ENCODE measurements around the gene ADARB1. TPM values are rescaled to one million over a fixed set of nuclear protein-coding genes. Genes with fewer than 3 reads are reported as not detected.
A peak's percentile ranks its signal among the peaks of the same experiment; 100 is the strongest.

Gene ADARB1
- polyA plus RNA-seq, 3 donors = 0.40 to 2.6 (median 1.0) TPM

GRCh38 chr21:45167796-45168222, 93.4 kb downstream of the ADARB1 start:
- Mint-ChIP-seq H3K4me3 (peak overlapping the region in 1 of 2 donors; percentile 9), H3K36me3 (peaks cover 0 to 9% of the 10 kb centered on the region in 2 donors), H3K27ac (no peak overlapping the region), H3K9me3 (no peaks in the 10 kb centered on the region), H3K4me1 (peaks cover 24% of the 10 kb centered on the region), H3K27me3 (ENCODE audit: low read depth in 3 of 3) (peaks cover 0 to 1% (median 0%) of the 10 kb centered on the region in 3 donors)
- no peak for TF ChIP-seq CTCF (IDR thresholded peaks at IDR 0.05)
- no peak for DNase-seq
- Histone ChIP-seq H3K4me3 (replicated peaks in 1 of 3; ENCODE audit: low read depth in 2 of 3, low read length in 3 of 3) (no peak overlapping the region), H2AFZ (ENCODE audit: insufficient read depth, low read depth, low read length, poor library complexity, severe bottlenecking) (no peak overlapping the region), H3K4me2 (replicated peaks; ENCODE audit: extremely low read depth, low read length, poor library complexity, severe bottlenecking) (no peak overlapping the region), H3K79me2 (ENCODE audit: insufficient read depth, low read length) (no peaks in the 10 kb centered on the region), H4K20me1 (ENCODE audit: insufficient read depth, low read length) (no peaks in the 10 kb centered on the region), H3K27ac (ENCODE audit: low read depth in 1 of 2, low read length in 2 of 2) (no peak overlapping the region), H3K36me3 (replicated peaks in 1 of 2; ENCODE audit: control insufficient read depth in 1 of 2, insufficient read depth in 2 of 2, low read length in 2 of 2) (peaks cover 0 to 2% of the 10 kb centered on the region in 2 donors), H3K4me1 (ENCODE audit: control insufficient read depth in 1 of 2, insufficient read depth in 2 of 2, low read length in 2 of 2) (peaks cover 12 to 19% of the 10 kb centered on the region in 2 donors), H3K9me3 (replicated peaks in 1 of 2; ENCODE audit: control insufficient read depth in 1 of 2, insufficient read depth in 1 of 2, low read length in 2 of 2) (no peaks in the 10 kb centered on the region), H3K9ac (ENCODE audit: insufficient read depth, low read length, poor library complexity, severe bottlenecking) (no peak overlapping the region), H3K27me3 (ENCODE audit: control insufficient read depth in 2 of 2, insufficient read depth in 2 of 2, low read length in 2 of 2) (no peaks in the 10 kb centered on the region)
- 14% methylated on average over 3 of the region's 6 CpGs for whole genome bisulfite sequencing (ENCODE audit: insufficient coverage)
- intact Hi-C loops (cut with micrococcal nuclease) = loop anchor here in 1 of 2 donors (10.0 kb wide), 1 partner anchor 97 kb away; no protein-coding TSS in a partner anchor

GRCh38 chr21:45168522-45168921, 94.1 kb downstream of the ADARB1 start:
- Histone ChIP-seq H3K4me1 (ENCODE audit: control insufficient read depth in 1 of 2, insufficient read depth in 2 of 2, low read length in 2 of 2) (peaks cover 12 to 19% of the 10 kb centered on the region in 2 donors), H2AFZ (ENCODE audit: insufficient read depth, low read depth, low read length, poor library complexity, severe bottlenecking) (no peak overlapping the region), H3K9me3 (replicated peaks in 1 of 2; ENCODE audit: control insufficient read depth in 1 of 2, insufficient read depth in 1 of 2, low read length in 2 of 2) (no peaks in the 10 kb centered on the region), H3K79me2 (ENCODE audit: insufficient read depth, low read length) (no peaks in the 10 kb centered on the region), H3K36me3 (replicated peaks in 1 of 2; ENCODE audit: control insufficient read depth in 1 of 2, insufficient read depth in 2 of 2, low read length in 2 of 2) (peaks cover 0 to 2% of the 10 kb centered on the region in 2 donors), H3K4me3 (replicated peaks in 1 of 3; ENCODE audit: low read depth in 2 of 3, low read length in 3 of 3) (no peak overlapping the region), H3K4me2 (replicated peaks; ENCODE audit: extremely low read depth, low read length, poor library complexity, severe bottlenecking) (no peak overlapping the region), H3K27ac (ENCODE audit: low read depth in 1 of 2, low read length in 2 of 2) (peak overlapping the region in 1 of 2 donors; percentile 14), H4K20me1 (ENCODE audit: insufficient read depth, low read length) (no peaks in the 10 kb centered on the region), H3K9ac (ENCODE audit: insufficient read depth, low read length, poor library complexity, severe bottlenecking) (no peak overlapping the region), H3K27me3 (ENCODE audit: control insufficient read depth in 2 of 2, insufficient read depth in 2 of 2, low read length in 2 of 2) (no peaks in the 10 kb centered on the region)
- H3K27ac Mint-ChIP-seq = no peak overlapping the region
- peaks cover 24% of the 10 kb centered on the region for H3K4me1 Mint-ChIP-seq
- H3K9me3 Mint-ChIP-seq = no peaks in the 10 kb centered on the region
- 92% methylated on average over 3 of the region's 7 CpGs for WGBS (ENCODE audit: insufficient coverage)
- no peak for DNase-seq
- H3K4me3 Mint-ChIP-seq = peak overlapping the region in 1 of 2 donors; percentile 40
- intact Hi-C loops (cut with micrococcal nuclease) = loop anchor here in 1 of 2 donors (10.0 kb wide), 1 partner anchor 96 kb away; no protein-coding TSS in a partner anchor
- no peak for TF ChIP-seq CTCF (IDR thresholded peaks at IDR 0.05)
- peaks cover 0 to 1% (median 0%) of the 10 kb centered on the region in 3 donors for H3K27me3 Mint-ChIP-seq (ENCODE audit: low read depth in 3 of 3)
- H3K36me3 Mint-ChIP-seq = peaks cover 0 to 9% of the 10 kb centered on the region in 2 donors

Data from CD14-positive monocyte (primary cell).